ENCODE measurements around the gene CDK14.

- TF ChIP-seq CTCF (IDR thresholded peaks at IDR 0.05) (no peak), POLR2A (IDR thresholded peaks at IDR 0.05) (no peak)
Measured at GRCh38 chr7:91185771-91186170, 589.6 kb downstream of the CDK14 start.
